ENCODE data around the gene SMPD3.

GRCh38 chr16:68310437-68310773 is 137.9 kb downstream of the SMPD3 start:
- no peak for TF ChIP-seq POLR2AphosphoS5 (IDR thresholded peaks at IDR 0.05; ENCODE audit: insufficient read depth, low read depth, low read length)
- TF ChIP-seq POLR2A (IDR thresholded peaks at IDR 0.05; ENCODE audit: low read depth, low read length) = no peak
- no peak for TF ChIP-seq EZH2 (IDR thresholded peaks at IDR 0.05; ENCODE audit: borderline replicate concordance, low read depth, low read length, severe bottlenecking)

Data from endothelial cell of umbilical vein (primary cell).